Endothelial cell of umbilical vein (primary cell): ENCODE results near the gene NR1H2. TPM values are rescaled to one million over a fixed set of nuclear protein-coding genes. Genes with fewer than 3 reads are reported as not detected.

ENCODE experiments used
- polyA plus RNA-seq, 4 experiments: library from polyadenylated mRNA; depleted of rRNA in 3 of 4; stranded (reverse) in 3 of 4; unstranded in 1 of 4; fragments of >200 nt; gene quantifications; 2 replicates each; pipeline versions ENCODE4 v1.2.1 to v1.2.3, GENCODE V29; 2011 to 2012; ENCODE audit warnings: missing spikeins in 1 of 4
- total RNA-seq: library from RNA; stranded (reverse); gene quantifications from 2 replicates; pipeline ENCODE4 v1.2.3, GENCODE V29; 2021

The NR1H2 gene
- total and polyA plus RNA-seq, 2 donors (not counting 3 experiments of a cell fraction or from before 2014, with no cell fraction given) = 46.7 to 48.4 TPM

Other genes with a start within 250 kb of the NR1H2 start
- not detected in 2 replicates for gene IZUMO2, start 213.2 kb upstream of the NR1H2 start, total RNA-seq
- gene IZUMO2, start 213.2 kb upstream of the NR1H2 start, polyA plus RNA-seq = not detected in 2 replicates
- gene MYH14, start 172.8 kb upstream of the NR1H2 start, total RNA-seq = 0.13 TPM in 1 of 2 replicates, not detected in the other
- 0.05 TPM in 1 of 2 replicates, not detected in the other for gene MYH14, start 172.8 kb upstream of the NR1H2 start, polyA plus RNA-seq
- gene KCNC3, start 47.1 kb upstream of the NR1H2 start, total RNA-seq = 0.76 and 0.91 TPM in 2 replicates
- 0.22 and 0.30 TPM in 2 replicates for gene KCNC3, start 47.1 kb upstream of the NR1H2 start, polyA plus RNA-seq
- 0.48 TPM in 1 of 2 replicates, not detected in the other for gene NAPSA, start 10.8 kb upstream of the NR1H2 start, total RNA-seq
- 0.19 and 0.41 TPM in 2 replicates for gene NAPSA, start 10.8 kb upstream of the NR1H2 start, polyA plus RNA-seq
- gene POLD1, start 7.9 kb downstream of the NR1H2 start, total RNA-seq = 63.9 and 73.8 TPM in 2 replicates
- 40.9 and 56.7 TPM in 2 replicates for gene POLD1, start 7.9 kb downstream of the NR1H2 start, polyA plus RNA-seq
- not detected in 2 replicates for gene SPIB, start 42.5 kb downstream of the NR1H2 start, total RNA-seq
- not detected in 2 replicates for gene SPIB, start 42.5 kb downstream of the NR1H2 start, polyA plus RNA-seq
- not detected in 2 replicates for gene MYBPC2, start 56.4 kb downstream of the NR1H2 start, total RNA-seq
- 0.03 TPM in 1 of 2 replicates, not detected in the other for gene MYBPC2, start 56.4 kb downstream of the NR1H2 start, polyA plus RNA-seq
- gene EMC10, start 100.0 kb downstream of the NR1H2 start, total RNA-seq = 101 and 106 TPM in 2 replicates
- 111 and 141 TPM in 2 replicates for gene EMC10, start 100.0 kb downstream of the NR1H2 start, polyA plus RNA-seq
- gene GARIN5A, start 100.4 kb downstream of the NR1H2 start, total RNA-seq = 0.44 and 0.62 TPM in 2 replicates
- gene GARIN5A, start 100.4 kb downstream of the NR1H2 start, polyA plus RNA-seq = 0.65 and 0.76 TPM in 2 replicates
- gene JOSD2, start 134.7 kb downstream of the NR1H2 start, total RNA-seq = 33.8 and 37.4 TPM in 2 replicates
- 62.8 and 103 TPM in 2 replicates for gene JOSD2, start 134.7 kb downstream of the NR1H2 start, polyA plus RNA-seq
- not detected in 2 replicates for gene ASPDH, start 137.5 kb downstream of the NR1H2 start, total RNA-seq
- not detected in 2 replicates for gene ASPDH, start 137.5 kb downstream of the NR1H2 start, polyA plus RNA-seq
- not detected in 2 replicates for gene LRRC4B, start 192.0 kb downstream of the NR1H2 start, total RNA-seq
- gene LRRC4B, start 192.0 kb downstream of the NR1H2 start, polyA plus RNA-seq = 0.08 and 0.10 TPM in 2 replicates